GM06990 (cell line): ENCODE results near the gene LIPC.

Experiments used
- DNase-seq: peaks from one replicate; pipeline ENCODE4 v3.0.0-alpha.2; 2011; ENCODE audit not compliant: insufficient read length; ENCODE audit errors: extremely low read depth
- H3K27me3 ChIP-seq: replicated peaks from 2 replicates; pipeline ENCODE4 v1.6.0; 2011; ENCODE audit warnings: low read length; ENCODE audit not compliant: control insufficient read depth, insufficient read depth
- H3K36me3 ChIP-seq: 2 replicates; pipeline ENCODE4 v1.5.1; 2011; ENCODE audit warnings: low read length; ENCODE audit not compliant: control insufficient read depth, insufficient read depth
- H3K4me3 ChIP-seq: replicated peaks from 2 replicates; pipeline ENCODE4 v1.5.1; 2011; ENCODE audit warnings: low read depth, mild to moderate bottlenecking, control low read depth, low read length
- TF ChIP-seq, protein P1 (sequence below): IDR thresholded peaks from 2 replicates; pipeline ENCODE4 v1.5.1; 2011; ENCODE audit warnings: low read length, control low read depth, mild to moderate bottlenecking, inconsistent platforms; ENCODE audit not compliant: insufficient read depth, poor library complexity, severe bottlenecking

The LIPC gene

DNA sequence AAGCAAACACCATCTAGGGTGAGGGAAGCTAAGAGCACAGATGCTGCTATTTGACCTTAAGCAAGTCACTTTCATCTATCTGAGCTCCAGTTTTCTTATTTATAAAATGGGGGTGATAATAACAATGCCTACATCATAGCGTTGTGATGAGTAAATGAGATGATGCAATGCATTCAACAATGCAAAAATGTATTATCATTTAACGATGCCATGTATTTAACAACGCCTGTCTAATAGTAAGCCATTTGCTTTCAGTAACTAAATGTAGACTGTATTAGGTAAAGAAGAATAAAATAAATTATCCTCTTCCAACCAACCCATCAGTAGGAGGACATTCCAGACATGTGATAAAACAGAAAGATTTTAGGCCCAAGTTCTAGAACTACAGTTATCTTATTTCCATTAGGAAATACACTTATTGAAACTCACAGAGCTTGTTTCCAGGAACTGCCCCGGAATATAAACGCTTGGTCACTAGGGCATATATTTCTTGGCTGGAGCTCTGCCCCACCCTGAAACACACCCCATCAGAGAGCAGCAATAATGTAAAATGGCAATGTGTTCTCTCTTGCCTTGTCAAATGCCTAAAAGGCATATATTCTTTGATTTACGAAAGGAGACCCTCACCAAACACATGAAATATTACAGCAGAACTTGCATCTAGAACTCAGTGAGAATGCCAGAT, 128.3 kb downstream of the LIPC start:
- no peak for DNase-seq
- TF ChIP-seq, protein P1, sequence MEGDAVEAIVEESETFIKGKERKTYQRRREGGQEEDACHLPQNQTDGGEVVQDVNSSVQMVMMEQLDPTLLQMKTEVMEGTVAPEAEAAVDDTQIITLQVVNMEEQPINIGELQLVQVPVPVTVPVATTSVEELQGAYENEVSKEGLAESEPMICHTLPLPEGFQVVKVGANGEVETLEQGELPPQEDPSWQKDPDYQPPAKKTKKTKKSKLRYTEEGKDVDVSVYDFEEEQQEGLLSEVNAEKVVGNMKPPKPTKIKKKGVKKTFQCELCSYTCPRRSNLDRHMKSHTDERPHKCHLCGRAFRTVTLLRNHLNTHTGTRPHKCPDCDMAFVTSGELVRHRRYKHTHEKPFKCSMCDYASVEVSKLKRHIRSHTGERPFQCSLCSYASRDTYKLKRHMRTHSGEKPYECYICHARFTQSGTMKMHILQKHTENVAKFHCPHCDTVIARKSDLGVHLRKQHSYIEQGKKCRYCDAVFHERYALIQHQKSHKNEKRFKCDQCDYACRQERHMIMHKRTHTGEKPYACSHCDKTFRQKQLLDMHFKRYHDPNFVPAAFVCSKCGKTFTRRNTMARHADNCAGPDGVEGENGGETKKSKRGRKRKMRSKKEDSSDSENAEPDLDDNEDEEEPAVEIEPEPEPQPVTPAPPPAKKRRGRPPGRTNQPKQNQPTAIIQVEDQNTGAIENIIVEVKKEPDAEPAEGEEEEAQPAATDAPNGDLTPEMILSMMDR = no peak
- no peaks in the 10 kb centered on the region for H3K27me3 ChIP-seq
- H3K36me3 ChIP-seq = no peaks in the 10 kb centered on the region
- no peak overlapping the region for H3K4me3 ChIP-seq

DNA sequence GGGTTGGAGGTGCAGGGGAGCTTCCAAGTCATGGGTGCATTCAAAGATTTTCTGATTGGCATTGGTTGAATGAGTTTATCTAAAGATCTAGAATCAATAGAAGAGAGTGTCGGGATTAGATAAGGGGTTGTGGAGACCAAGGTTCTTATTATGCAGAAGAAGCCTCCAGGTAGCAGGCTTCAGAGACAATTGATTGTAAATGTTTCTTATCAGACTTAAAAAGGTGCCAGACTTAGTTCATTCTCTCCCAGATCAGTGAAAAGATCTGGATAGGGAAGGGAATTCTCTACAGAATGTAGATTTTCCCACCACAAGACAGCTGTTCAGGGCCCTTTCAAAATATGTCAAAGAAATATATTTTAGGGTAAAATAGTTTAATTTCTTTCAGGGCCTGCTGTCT, 129.5 kb downstream of the LIPC start:
- Histone ChIP-seq H3K27me3 (no peaks in the 10 kb centered on the region), H3K36me3 (no peaks in the 10 kb centered on the region), H3K4me3 (no peak overlapping the region)
- TF ChIP-seq, protein P1 = no peak
- DNase-seq = no peak

DNA sequence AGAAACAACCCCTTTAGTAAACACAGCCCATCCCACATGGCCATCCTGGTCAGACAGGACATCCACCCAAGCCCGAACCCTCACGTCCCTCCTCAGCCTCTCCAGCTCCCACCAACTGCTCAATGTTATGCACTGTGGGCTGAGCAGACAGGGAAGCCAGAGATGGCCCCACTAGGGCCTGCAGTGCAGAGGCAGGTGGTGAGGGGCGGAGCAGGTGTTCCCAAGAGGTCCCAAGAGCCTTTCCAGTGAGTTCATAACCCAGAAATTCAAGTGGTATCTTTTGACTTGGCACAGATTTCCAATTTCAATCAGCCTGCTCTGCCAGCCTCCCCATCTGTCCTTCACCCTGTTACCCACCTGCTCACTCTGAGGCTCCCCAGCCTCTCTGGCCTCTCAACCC, 130.3 kb downstream of the LIPC start:
- H3K4me3 ChIP-seq = no peak overlapping the region
- H3K36me3 ChIP-seq = no peaks in the 10 kb centered on the region
- DNase-seq = no peak
- TF ChIP-seq, protein P1 = no peak
- H3K27me3 ChIP-seq = no peaks in the 10 kb centered on the region

DNA sequence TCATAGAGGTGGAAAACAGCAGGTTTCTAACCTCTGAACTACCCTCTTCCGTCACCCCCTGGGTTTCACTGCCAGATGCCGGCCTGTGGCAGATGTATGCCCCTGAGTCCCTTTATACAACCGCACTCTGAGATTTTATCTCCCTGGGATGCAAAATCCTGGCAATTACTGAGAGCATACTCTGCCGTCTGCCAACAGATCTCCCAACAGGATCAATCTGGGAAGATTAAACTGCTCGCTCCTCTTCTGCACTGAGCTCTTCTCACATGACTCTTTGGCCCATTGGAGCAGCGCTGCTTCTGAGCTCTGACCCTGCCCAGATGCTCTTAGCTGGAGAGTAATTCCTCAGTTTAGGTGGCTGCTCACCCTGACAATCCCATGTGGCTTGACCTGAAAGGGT, 133.2 kb downstream of the LIPC start:
- TF ChIP-seq, protein P1 = no peak
- H3K27me3 ChIP-seq = no peaks in the 10 kb centered on the region
- H3K36me3 ChIP-seq = no peaks in the 10 kb centered on the region
- DNase-seq = no peak
- no peak overlapping the region for H3K4me3 ChIP-seq

DNA sequence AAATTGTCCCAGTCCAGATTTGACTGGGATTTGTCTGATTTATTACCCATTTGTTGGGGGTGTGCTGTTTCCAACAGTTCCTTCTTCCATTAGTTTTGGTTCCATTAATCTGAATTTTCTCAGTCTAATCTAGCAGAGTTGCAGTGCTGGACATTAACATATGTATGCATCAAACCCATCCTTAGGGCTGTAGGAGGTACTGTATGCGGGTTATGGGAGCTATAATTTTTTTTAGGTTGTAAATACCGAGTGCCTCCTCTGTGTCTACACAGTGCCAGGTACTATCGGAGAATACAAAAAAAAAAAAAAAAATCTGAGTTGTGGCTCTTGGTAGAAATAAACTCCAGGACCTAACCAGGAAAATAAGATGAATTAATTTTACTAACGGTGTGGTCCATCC, 133.8 kb downstream of the LIPC start:
- Histone ChIP-seq H3K4me3 (no peak overlapping the region), H3K27me3 (no peaks in the 10 kb centered on the region), H3K36me3 (no peaks in the 10 kb centered on the region)
- TF ChIP-seq, protein P1 = no peak
- no peak for DNase-seq

DNA sequence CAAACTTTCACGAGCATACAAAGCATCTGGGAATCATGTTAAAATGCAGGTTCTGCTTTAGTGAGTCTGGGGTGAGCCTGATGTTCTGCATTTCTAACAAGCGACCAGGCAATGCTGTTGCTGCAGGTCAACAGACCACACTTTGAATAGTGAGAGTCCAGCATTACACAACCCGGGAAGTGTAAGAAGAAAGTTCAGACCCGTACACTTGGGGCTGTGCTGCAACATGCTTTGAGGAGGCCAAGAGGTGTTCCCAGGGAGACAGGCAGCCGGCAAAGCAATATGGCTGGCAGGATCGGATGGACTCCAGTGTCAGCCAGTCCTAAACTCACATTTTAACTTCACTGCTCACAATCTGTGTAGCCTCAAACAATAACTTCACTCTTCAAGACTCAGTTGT, 134.2 kb downstream of the LIPC start:
- TF ChIP-seq, protein P1 = no peak
- no peak for DNase-seq
- Histone ChIP-seq H3K4me3 (no peak overlapping the region), H3K27me3 (no peaks in the 10 kb centered on the region), H3K36me3 (no peaks in the 10 kb centered on the region)
